Measurements from ENCODE around the gene UAP1L1. TPM values are rescaled to one million over a fixed set of nuclear protein-coding genes. Genes with fewer than 3 reads are reported as not detected.

UAP1L1 gene
- total and polyA plus RNA-seq, 4 donors, result 0.35 to 2.3 (median 1.7) TPM

- Histone ChIP-seq H3K9me3 (ENCODE audit: control insufficient read depth in 4 of 4, low read length in 3 of 4) (no peaks in the 10 kb centered on the region), H3K4me1 (ENCODE audit: control insufficient read depth in 4 of 4, insufficient read depth in 4 of 4, low read length in 3 of 4) (peaks cover 0 to 10% (median 1%) of the 10 kb centered on the region in 4 donors), H3K4me3 (ENCODE audit: low read depth in 1 of 3, low read length in 3 of 3) (no peak overlapping the region), H3K27me3 (ENCODE audit: control insufficient read depth in 4 of 4, insufficient read depth in 4 of 4, low read length in 3 of 4) (peaks cover 0 to 4% (median under 1%) of the 10 kb centered on the region in 4 donors), H3K9ac (ENCODE audit: low read depth in 1 of 2, low read length in 2 of 2) (no peak overlapping the region), H3K27ac (ENCODE audit: low read depth in 1 of 2, low read length in 2 of 2) (no peak overlapping the region), H3K36me3 (ENCODE audit: control insufficient read depth in 4 of 4, insufficient read depth in 3 of 4, low read depth in 1 of 4, low read length in 3 of 4) (no peaks in the 10 kb centered on the region)
- DNase-seq (ENCODE audit: low spot score), result no peak
- TF ChIP-seq NR2F2 (IDR thresholded peaks at IDR 0.05) (no peak), FOXA1 (IDR thresholded peaks at IDR 0.05) (no peak), RAD21 (IDR thresholded peaks at IDR 0.05) (no peak), SP1 (IDR thresholded peaks at IDR 0.05) (no peak)
- WGBS, result 89% methylated on average over 10 of the region's 10 CpGs
Observed at GRCh38 chr9:137037483-137037882, 39.8 kb upstream of the UAP1L1 start.

GRCh38 chr9:137038916-137039315 is 38.4 kb upstream of the UAP1L1 start:
- Histone ChIP-seq H3K27me3 (ENCODE audit: control insufficient read depth in 4 of 4, insufficient read depth in 4 of 4, low read length in 3 of 4) (peaks cover 0 to 8% (median under 1%) of the 10 kb centered on the region in 4 donors), H3K4me3 (ENCODE audit: low read depth in 1 of 3, low read length in 3 of 3) (no peak overlapping the region), H3K4me1 (ENCODE audit: control insufficient read depth in 4 of 4, insufficient read depth in 4 of 4, low read length in 3 of 4) (peaks cover 0 to 15% (median 0%) of the 10 kb centered on the region in 4 donors), H3K9me3 (ENCODE audit: control insufficient read depth in 4 of 4, low read length in 3 of 4) (no peaks in the 10 kb centered on the region), H3K36me3 (ENCODE audit: control insufficient read depth in 4 of 4, insufficient read depth in 3 of 4, low read depth in 1 of 4, low read length in 3 of 4) (no peaks in the 10 kb centered on the region), H3K9ac (ENCODE audit: low read depth in 1 of 2, low read length in 2 of 2) (no peak overlapping the region), H3K27ac (ENCODE audit: low read depth in 1 of 2, low read length in 2 of 2) (no peak overlapping the region)
- 78% methylated on average over 9 of the region's 9 CpGs for WGBS
- TF ChIP-seq HNF4G (IDR thresholded peaks at IDR 0.05) (no peak), REST (IDR thresholded peaks at IDR 0.05) (no peak), FOXA1 (IDR thresholded peaks at IDR 0.05) (no peak), CTCF (IDR thresholded peaks at IDR 0.05; ENCODE audit: low read depth, low read length, missing input control) (no peak), EGR1 (IDR thresholded peaks at IDR 0.05; ENCODE audit: low read depth in 2 of 2) (no peak), SP1 (IDR thresholded peaks at IDR 0.05) (no peak), RAD21 (IDR thresholded peaks at IDR 0.05) (no peak)
- no peak for DNase-seq (ENCODE audit: low spot score)

- WGBS, result 85% methylated on average over 32 of the region's 32 CpGs
- Histone ChIP-seq H3K27me3 (ENCODE audit: control insufficient read depth in 4 of 4, insufficient read depth in 4 of 4, low read length in 3 of 4) (peaks cover 0 to 8% (median under 1%) of the 10 kb centered on the region in 4 donors), H3K9ac (ENCODE audit: low read depth in 1 of 2, low read length in 2 of 2) (no peak overlapping the region), H3K27ac (ENCODE audit: low read depth in 1 of 2, low read length in 2 of 2) (no peak overlapping the region), H3K36me3 (ENCODE audit: control insufficient read depth in 4 of 4, insufficient read depth in 3 of 4, low read depth in 1 of 4, low read length in 3 of 4) (no peaks in the 10 kb centered on the region), H3K9me3 (ENCODE audit: control insufficient read depth in 4 of 4, low read length in 3 of 4) (no peaks in the 10 kb centered on the region), H3K4me3 (ENCODE audit: low read depth in 1 of 3, low read length in 3 of 3) (no peak overlapping the region), H3K4me1 (ENCODE audit: control insufficient read depth in 4 of 4, insufficient read depth in 4 of 4, low read length in 3 of 4) (peaks cover 0 to 20% (median 0%) of the 10 kb centered on the region in 4 donors)
- no peak for DNase-seq (ENCODE audit: low spot score)
- TF ChIP-seq SP1 (IDR thresholded peaks at IDR 0.05), result no peak
- no peak for TF ChIP-seq RAD21 (IDR thresholded peaks at IDR 0.05)
- TF ChIP-seq REST (IDR thresholded peaks at IDR 0.05), result no peak
- TF ChIP-seq HNF4A (conservative IDR thresholded peaks at IDR 0.05), result no peak
- TF ChIP-seq YY1 (IDR thresholded peaks at IDR 0.05), result no peak
- TF ChIP-seq ZBTB33 (IDR thresholded peaks at IDR 0.05), result no peak
- no peak for TF ChIP-seq EGR1 (IDR thresholded peaks at IDR 0.05; ENCODE audit: low read depth in 2 of 2)
- no peak for TF ChIP-seq TAF1 (conservative IDR thresholded peaks at IDR 0.05)
- TF ChIP-seq FOXA2 (IDR thresholded peaks at IDR 0.05), result no peak
- TF ChIP-seq ATF3 (IDR thresholded peaks at IDR 0.05), result no peak
- TF ChIP-seq NR2F2 (IDR thresholded peaks at IDR 0.05), result no peak
- no peak for TF ChIP-seq FOXA1 (IDR thresholded peaks at IDR 0.05)
Observed at GRCh38 chr9:137039611-137040366, 37.5 kb upstream of the UAP1L1 start.

Data from liver (tissue), 9 donors.